NB4 (cell line): Measurements from ENCODE around the gene PNCK.
"Not testable (repeated sequence)": the region's sequence is repeated elsewhere in the genome, so short reads cannot be mapped to it uniquely, and the experiment has no call there.

Experiments
- DNase-seq: peaks from one replicate; pipeline ENCODE4 v3.0.0; 2010; ENCODE audit warnings: low read depth
- H3K4me3 ChIP-seq: one replicate; pipeline ENCODE4 v1.5.1; 2011; ENCODE audit warnings: mild to moderate bottlenecking, low read depth, low read length, moderate library complexity
- MYC ChIP-seq: IDR thresholded peaks from 2 replicates; pipeline ENCODE4 v1.6.1; 2011; ENCODE audit warnings: low read depth, low read length
- POLR2A ChIP-seq: IDR thresholded peaks from 2 replicates; pipeline ENCODE4 v1.6.1; 2011; ENCODE audit warnings: mild to moderate bottlenecking; ENCODE audit not compliant: insufficient read length; ENCODE audit errors: extremely low read depth
- TF ChIP-seq, protein P1 (sequence below): IDR thresholded peaks from one replicate; pipeline ENCODE4 v1.5.1; 2012; ENCODE audit warnings: low read depth, low read length
- TF ChIP-seq, protein P2 (sequence below): IDR thresholded peaks from 2 replicates; pipeline ENCODE4 v1.6.1; 2011; ENCODE audit warnings: low read depth, low read length

The PNCK gene

DNA sequence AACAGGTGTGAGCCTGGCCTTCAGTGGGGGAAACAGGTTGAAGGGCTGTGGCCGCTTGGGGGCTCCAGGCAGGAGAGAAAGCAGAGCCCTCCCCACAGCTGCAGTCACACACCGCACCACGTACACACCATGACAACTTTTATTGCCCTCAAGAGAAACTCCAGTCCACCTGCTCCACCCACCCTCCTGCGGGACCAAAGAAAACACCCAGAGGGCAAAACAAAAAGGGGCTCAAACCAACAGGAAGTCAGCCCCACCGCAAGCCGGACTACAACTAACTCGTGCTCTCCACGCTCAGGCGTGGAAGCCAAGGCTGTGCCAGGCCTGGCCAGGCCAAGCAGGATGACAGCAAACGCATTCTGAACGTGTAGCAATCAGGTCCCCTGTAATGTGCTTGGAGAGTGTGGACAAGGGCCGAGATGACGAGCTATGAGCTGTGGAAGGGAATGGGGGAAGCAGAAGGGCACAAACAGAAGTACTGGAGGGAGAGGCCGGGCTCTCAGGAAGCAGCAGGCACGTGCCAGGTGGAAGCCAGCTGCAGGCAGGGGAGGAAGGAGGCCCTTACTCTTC lies 26.8 kb upstream of the PNCK start:
- H3K4me3 ChIP-seq: no peak overlapping the region
- TF ChIP-seq, protein P1, sequence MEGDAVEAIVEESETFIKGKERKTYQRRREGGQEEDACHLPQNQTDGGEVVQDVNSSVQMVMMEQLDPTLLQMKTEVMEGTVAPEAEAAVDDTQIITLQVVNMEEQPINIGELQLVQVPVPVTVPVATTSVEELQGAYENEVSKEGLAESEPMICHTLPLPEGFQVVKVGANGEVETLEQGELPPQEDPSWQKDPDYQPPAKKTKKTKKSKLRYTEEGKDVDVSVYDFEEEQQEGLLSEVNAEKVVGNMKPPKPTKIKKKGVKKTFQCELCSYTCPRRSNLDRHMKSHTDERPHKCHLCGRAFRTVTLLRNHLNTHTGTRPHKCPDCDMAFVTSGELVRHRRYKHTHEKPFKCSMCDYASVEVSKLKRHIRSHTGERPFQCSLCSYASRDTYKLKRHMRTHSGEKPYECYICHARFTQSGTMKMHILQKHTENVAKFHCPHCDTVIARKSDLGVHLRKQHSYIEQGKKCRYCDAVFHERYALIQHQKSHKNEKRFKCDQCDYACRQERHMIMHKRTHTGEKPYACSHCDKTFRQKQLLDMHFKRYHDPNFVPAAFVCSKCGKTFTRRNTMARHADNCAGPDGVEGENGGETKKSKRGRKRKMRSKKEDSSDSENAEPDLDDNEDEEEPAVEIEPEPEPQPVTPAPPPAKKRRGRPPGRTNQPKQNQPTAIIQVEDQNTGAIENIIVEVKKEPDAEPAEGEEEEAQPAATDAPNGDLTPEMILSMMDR: no peak
- no peak for TF ChIP-seq MYC
- TF ChIP-seq, protein P2, sequence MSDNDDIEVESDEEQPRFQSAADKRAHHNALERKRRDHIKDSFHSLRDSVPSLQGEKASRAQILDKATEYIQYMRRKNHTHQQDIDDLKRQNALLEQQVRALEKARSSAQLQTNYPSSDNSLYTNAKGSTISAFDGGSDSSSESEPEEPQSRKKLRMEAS: no peak
- no peak for TF ChIP-seq POLR2A

DNA sequence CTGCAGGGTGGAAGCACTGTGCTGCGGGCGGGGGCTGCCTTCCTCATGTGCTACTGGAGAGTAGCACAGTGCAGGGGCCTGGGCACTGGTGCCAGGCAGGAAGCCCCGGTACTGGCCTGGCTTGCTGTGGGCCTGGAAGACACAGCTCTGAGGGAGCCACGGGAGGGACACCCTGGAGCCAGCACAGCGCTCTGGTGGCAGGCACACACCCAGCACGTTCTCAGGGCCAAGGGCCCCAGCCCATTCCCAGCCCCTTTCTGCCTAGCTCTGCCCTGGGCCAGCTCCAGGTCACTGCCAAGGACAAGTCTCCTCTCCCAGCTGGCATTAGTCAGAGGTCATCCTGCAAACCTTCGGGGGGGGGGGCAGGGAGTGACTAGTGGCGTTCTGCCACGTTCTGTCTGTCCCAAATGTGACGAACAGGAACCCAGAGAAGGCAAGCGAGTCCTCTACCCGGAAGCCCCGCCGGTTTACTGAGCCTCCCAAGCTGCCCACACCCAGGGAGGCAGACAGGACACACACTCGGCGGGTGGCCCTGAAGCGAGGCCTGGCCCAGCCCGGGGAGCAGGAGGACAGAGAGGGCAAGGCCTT lies 26.3 kb upstream of the PNCK start:
- DNase-seq, H3K4me3 ChIP-seq: not testable (repeated sequence)

More for the DNA sequence above, 26.8 kb upstream of the PNCK start:
- no peak for DNase-seq

DNA sequence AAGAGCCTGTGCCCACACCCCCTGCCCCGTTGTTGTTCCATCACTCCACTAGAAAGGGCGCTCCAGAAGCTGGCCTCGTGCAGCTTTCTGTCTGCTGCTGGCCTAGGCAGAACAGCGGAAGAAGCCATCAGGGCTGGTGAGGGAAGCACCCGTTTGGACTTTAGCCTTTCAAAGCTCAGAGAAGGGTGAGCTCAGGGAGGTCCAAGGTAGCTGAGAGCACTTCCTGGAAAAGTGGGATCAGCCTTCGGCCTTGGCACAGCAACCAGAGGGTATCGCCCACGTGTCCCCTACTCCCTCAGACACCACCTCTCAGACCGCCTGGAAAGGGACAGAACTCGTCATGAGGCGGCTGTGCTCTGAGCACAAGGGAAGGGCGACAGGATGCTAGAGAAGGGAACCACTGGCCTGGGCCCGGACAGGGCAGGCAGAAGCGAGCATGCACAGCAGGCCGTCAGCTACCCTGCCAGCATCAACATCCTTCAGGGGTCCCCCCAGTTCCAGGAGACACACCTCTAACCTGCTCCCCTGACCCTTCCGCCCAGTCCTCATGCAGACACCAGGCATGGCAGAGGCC lies 25.7 kb upstream of the PNCK start:
- DNase-seq, H3K4me3 ChIP-seq: not testable (repeated sequence)

DNA sequence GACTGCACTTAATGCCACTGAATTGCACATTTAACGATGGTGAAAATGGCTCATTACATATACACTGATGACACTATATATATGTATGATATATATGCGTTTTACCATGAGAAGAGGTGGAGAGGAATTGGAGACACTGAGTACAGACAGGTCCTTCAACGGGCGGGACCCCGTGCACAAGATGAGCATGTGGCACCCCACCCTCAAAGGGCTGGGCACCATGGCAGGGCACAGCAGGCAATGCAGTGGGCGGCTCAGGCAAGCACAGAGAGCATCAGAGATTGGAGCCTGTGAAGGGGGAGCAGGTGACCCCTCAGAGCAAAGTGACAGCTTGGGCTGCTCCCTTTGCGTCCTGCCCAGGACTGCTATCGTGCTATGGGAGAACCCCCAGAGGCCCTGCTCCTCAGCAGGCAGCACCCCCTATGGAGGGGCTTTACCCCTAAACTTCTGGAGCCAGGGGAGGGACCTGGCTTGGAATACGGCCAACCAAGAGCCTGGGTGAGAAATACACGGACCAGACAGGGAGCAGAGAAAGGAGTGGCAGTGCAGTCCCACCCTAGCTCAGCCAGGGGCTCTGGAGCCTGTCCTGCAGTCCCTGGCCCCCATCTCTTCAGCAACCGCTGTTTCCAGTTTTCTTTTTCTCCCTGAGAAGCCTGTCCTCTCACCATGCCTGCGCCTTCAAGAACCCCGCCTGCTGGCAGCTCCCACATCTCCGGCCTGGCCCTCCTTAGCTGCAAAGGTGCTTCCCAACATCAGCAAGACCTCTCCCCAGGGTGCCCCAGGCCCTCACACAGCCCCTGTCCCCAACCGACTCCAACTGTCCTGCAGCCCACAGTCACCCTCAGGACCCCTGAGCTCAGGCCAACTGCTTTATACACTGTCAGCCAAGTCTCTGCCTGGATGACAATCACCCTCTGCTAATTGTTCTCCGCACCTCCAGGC lies 24.6 kb upstream of the PNCK start:
- DNase-seq: no peak
- H3K4me3 ChIP-seq: no peak overlapping the region
- TF ChIP-seq, protein P1: no peak
- TF ChIP-seq, protein P2: no peak
- TF ChIP-seq MYC: no peak
- TF ChIP-seq POLR2A: no peak

DNA sequence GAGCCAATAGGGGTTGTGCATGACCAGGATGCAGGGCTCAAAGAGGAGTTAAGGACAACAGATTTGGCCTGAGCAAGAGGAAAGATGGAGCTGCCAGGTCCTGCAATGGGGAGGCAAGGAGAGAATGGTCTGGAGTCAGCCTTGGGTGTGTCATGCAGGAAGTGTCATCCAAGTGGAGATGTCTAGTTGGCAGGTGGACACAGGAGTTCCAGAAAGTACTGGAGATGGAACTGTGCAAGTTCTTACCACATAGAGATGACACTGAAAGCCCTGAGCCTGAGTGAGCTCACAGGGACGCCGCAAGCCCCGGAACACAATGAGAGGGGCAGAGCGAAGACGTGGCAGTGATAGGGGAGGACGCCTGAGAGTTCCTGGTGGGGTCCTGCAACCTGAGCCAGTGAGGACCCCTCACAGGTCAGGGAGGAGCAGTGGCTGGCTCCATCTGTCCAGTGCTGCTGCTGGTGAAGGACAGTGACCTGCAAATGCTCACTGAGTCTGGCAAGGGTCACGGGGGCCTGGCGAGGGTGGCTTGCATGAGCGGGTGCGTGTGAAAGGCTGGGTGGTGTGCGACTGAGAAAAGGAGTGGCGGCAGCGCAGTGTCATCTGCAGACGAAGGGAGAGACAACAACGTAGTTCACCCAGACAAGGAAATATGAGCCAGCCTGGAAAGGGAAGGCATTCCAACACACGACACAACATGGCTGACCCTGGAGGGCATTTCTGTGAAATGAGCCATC lies 23.5 kb upstream of the PNCK start:
- not testable (repeated sequence) for DNase-seq, H3K4me3 ChIP-seq

DNA sequence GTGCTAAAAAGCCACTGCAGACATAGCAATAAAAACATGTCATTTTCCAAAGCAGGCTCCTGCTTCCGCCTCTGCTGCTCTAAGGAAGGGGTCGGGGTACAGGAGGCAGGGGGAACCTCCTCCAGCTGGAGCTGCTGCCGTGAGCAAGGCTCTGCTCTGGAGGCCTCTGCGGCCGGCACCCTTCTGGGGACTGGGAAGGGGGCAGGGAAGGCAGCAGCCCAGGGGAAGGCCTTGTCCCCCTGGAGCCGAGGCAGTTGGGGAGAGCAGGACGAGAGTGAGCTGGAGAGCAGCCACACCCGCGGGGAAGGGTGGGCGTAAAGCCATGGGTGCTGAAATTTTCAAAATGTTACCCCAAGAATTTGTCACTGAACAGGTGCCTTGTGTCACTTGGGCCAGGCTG lies 22.9 kb upstream of the PNCK start:
- not testable (repeated sequence) for H3K4me3 ChIP-seq, DNase-seq

DNA sequence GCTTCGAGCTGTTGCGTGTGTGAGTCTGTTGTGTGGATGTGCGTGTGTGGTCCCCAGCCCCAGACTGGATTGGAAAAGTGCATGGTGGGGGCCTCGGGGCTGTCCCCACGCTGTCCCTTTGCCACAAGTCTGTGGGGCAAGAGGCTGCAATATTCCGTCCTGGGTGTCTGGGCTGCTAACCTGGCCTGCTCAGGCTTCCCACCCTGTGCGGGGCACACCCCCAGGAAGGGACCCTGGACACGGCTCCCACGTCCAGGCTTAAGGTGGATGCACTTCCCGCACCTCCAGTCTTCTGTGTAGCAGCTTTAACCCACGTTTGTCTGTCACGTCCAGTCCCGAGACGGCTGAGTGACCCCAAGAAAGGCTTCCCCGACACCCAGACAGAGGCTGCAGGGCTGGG lies 22.5 kb upstream of the PNCK start:
- DNase-seq: no peak
- H3K4me3 ChIP-seq: no peak overlapping the region
- TF ChIP-seq POLR2A: no peak

DNA sequence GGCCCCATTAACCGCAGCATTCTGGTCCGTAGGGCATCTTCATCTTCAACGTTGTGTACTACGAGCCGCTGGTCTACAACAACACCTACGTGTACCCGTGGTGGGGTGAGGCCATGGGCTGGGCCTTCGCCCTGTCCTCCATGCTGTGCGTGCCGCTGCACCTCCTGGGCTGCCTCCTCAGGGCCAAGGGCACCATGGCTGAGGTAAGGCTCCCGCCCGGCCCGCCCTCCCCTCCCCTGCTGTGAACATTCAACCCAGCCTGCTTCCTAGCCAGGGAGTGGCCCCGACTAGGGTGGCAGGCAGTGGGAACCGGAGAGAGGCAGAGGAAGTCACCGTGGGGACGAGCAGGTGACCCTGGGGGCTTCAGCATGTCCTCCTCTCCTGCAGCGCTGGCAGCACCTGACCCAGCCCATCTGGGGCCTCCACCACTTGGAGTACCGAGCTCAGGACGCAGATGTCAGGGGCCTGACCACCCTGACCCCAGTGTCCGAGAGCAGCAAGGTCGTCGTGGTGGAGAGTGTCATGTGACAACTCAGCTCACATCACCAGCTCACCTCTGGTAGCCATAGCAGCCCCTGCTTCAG lies 21.2 kb upstream of the PNCK start:
- no peak overlapping the region for H3K4me3 ChIP-seq
- TF ChIP-seq, protein P2: no peak
- TF ChIP-seq, protein P1: no peak
- no peak for TF ChIP-seq POLR2A
- TF ChIP-seq MYC: no peak

DNA sequence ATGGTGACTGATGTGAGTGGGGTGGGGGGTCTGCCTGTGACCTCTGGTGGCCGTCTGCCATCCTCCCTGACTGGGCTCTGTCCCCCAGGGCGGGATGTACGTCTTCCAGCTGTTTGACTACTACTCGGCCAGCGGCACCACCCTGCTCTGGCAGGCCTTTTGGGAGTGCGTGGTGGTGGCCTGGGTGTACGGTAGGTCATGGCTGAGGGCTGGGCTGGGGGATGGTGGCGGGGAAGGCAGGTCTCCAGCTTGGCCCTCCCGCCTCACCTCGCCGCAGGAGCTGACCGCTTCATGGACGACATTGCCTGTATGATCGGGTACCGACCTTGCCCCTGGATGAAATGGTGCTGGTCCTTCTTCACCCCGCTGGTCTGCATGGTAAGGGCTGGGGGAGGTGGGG lies 20.6 kb upstream of the PNCK start:
- not testable (repeated sequence) for H3K4me3 ChIP-seq, DNase-seq

More for the DNA sequence above, 21.2 kb upstream of the PNCK start:
- no peak for DNase-seq
